ENCODE results near the gene THAP5.

Gene THAP5

DNA sequence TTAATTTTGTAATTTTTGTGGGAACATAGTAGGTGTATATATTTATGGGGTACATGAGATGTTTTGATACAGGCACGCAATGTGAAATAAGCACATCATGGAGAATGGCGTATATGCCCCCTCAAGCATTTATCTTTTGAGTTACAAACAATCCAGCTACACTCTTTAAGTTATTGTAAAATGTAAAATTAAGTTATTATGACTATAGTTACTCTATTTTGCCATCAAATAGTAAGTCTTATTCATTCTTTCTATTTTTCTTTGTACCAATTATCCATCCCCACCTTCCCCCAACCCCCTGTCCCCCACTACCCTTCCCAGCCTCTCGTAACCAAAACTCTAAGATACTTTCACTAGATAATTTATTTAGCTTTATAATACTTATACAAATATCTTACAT is 35.8 kb downstream of the THAP5 start:
- DNase-seq (ENCODE audit: low spot score), result no peak

DNA sequence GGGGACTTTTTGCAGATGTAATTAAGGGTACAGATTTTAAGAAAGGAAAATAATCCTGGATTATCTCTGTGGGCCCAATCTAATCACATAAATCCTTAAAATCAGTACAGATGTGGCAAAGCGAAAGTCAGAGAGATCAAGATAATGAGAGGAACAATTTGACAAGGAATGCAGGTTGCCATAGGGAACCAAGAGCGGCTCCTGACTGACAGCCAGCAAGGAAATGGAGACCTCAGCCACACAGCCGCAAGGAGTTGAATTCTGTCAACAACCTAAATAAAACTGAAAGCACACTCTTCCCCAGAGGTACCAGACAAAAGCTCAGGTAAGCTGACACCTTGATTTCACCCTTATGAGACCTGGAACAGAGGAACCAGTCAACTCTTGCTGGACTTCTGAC is 40.2 kb downstream of the THAP5 start:
- no peak for DNase-seq (ENCODE audit: low spot score)

DNA sequence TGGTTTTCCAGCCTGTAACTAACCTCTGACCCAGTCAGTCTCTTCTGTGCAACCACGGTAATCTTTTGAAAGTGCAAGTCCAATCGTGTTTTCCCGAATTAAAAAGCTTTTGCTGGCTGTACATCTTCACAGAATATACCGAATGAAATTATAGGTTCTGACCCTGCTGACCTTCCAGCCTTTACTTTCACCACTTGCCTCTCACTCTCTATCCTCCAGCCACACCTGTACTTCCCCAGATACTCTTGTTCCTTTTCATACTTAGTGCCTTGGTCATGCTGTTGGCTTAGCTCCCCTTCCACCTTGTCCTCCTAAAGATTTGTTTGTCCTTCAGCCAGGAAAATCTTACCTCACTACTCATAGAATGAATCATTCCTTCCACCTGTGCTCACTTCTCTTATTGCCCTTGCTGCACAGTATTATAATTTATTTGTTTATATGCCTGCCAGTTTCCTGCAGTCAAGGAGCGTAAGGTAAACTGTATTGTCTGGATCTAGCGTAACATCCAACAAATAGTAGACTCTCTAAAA is 41.3 kb downstream of the THAP5 start:
- DNase-seq (ENCODE audit: low spot score), result no peak

DNA sequence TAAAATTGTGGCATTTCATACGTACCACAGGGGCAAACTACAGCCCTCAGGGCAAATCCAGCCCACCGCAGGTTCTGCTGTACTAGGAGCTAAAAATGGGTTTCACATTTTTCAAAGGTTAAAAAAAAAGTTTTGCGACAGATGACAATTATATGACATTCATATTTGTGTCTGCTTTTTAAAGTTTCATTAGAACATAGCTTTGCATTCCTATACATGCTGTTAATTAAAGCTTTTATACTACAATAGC is 42.8 kb downstream of the THAP5 start:
- DNase-seq (ENCODE audit: low spot score), result no peak

DNA sequence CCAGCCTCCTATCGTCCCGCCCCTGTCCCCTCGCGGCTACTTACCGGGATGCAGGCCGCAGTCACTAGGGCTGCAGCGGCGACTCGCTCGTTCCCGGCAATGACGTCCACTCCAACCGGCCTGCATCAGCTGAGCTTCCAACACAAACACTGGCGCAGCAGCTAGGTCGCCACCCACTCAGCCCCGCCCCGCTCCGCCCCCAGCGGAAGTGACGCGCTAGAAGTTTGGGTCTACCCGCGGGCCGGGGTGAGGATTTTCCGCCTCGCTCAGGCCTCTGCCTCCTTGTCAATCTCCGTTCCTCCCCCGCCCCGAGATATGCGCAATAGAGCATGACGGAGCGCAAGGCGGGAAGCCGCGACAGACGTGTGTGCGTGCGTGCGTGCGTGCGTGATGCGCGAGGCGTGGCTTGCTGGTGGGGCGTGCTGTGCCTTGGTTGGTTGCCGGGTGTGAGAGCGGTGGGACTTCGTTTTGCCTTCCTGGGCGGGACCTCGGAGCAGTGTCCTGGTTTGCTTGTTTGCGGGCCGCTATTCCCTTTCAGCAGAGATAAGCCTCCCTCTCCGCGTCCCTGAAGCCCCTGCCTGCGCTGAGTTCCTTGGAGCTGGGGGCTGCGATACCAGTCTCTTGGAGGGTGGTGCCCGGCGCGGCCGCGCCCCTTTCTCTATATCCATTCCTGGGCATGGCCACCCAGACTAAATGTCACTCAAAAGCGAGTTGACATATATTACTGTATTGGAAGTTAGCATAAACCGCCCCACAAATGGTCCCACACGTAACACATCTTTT is 43.3 kb downstream of the THAP5 start, which contains the start of gene PNPLA8:
Gene PNPLA8, minus strand, starts transcription at position 151 of the 783 bp plus-strand sequence. CDS start 10,644 bp downstream, outside the sequence.
- DNase-seq (ENCODE audit: low spot score), result peak; percentile 86

DNA sequence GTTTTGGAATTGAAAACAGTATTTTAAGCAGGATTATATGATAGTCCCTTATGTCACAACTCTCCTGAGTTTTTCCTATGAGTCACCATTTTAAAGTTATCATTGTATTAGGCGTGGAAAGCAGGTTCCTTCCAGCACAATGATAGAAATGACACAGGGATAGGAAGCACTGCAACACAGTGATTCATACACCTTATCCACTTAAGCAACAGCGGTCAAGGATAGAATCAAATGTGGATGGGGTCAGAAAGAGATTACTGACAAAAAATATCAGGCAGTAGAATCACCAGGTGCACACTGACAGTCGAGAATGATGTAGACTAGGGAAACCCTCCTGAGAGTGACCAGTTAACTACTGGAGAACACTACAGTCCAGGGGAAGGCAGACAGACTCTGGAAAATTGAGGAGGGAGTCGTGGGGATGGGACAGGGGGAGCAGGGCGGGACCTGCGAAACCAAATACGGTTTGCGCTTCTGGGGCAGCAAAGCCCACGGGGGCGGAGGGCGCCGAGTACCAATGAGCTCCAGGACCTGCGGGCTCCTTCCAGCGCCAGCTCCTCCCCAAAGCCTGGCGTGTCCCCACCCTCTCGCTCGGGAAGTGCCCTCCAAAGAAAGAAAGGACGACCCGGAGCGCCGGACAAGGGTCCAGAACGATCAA is 44.0 kb downstream of the THAP5 start:
- peak; percentile 63 for DNase-seq (ENCODE audit: low spot score)

DNA sequence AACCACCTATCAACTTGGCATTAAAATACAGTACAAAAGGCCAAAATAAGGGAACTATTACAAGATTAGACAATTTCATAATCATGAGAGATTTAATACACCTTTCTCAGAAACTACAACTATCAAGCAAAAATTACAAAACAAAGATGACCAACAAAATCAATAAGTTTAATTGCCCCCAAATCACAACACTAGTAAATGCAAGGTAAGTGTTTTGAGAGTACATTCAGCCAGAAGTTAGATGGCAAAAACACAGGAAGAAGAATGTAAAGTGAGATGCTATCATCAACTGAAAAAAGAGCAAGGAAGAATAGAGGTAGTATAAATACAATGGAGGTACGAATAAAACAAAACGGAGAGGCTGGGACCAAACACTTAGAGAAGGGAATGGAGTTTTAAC is 46.7 kb downstream of the THAP5 start:
- DNase-seq (ENCODE audit: low spot score), result no peak

DNA sequence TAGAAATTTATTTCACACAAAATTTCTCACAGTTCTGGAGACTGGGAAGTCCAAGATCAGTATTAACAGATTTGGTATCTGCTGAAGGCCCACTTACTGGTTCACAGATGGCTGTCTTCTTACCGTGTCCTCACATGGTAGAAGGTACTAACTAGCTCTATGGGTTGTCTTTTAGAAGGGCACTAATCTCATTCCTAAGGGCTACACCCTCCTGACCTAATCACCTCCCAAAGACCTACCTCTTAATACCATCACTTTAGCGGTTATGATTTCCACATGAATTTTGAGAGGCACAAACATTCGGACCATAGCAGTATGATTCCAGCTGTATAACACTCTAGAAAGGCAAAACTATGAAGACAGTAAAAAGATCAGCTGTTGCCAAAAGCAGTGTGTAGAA is 51.6 kb downstream of the THAP5 start:
- no peak for DNase-seq (ENCODE audit: low spot score)

DNA sequence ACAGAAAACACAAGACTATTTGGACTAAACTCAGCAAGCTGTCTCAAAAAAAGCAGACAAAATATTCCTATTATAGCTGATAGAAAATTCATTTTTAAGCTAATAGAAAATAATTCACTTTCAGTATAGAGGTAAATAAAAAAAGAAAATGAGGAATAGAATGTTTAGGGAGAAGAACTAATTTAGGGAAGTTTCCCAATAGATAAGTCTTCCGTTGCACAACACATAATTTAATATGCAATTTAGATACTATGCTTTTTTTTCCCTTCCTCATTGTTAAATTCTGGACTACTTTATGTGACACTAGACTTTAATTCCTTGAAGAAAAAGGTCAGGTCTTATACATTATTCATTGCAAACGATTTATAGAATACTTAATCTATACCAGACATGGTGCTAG is 53.9 kb downstream of the THAP5 start:
- DNase-seq (ENCODE audit: low spot score), result no peak

DNA sequence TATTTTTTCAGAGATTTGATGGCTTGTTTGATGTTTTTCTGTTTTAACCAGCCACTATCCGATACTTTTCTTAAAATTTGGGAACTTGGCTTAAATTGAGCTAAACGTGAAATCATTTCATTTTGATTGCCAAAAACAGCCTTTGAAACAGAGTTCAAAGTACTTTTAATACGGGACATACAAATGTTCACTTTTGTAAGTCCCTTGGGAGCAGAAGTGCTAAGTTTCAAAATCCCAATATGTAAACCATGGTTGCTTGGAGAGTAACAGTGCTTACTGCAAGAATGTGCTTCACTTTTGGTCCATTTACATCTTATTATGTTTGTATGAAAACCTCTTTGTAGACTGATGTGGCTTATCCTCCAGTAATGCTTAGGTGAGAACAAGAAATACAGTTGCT is 54.5 kb downstream of the THAP5 start:
- DNase-seq (ENCODE audit: low spot score), result no peak
